Sigmoid colon (tissue), 4 donors: ENCODE data around the gene RELN.

Source experiments
- CTCF ChIP-seq, 4 experiments: fragments of 450-650 bp in 3 of 4; fragments of 200-600 bp in 1 of 4; IDR thresholded peaks; one replicate each; pipeline ENCODE4 v1.5.1; 2016 to 2019; ENCODE audit warnings: antibody characterized with exemption in 4 of 4, mild to moderate bottlenecking in 3 of 4, moderate library complexity in 2 of 4
- POLR2AphosphoS5 ChIP-seq, 4 donors: sonication (generic); formaldehyde crosslinking; IDR thresholded peaks; one replicate each; pipeline ENCODE4 v1.6.1; 2017; ENCODE audit warnings: antibody characterized with exemption in 4 of 4

- TF ChIP-seq CTCF (IDR thresholded peaks at IDR 0.05) (no peak), POLR2AphosphoS5 (IDR thresholded peaks at IDR 0.05) (no peak)
Measured at GRCh38 chr7:103727982-103728610, 261.4 kb downstream of the RELN start.
